ENCODE results near the gene TMED5.
A peak's percentile ranks its signal among the peaks of the same experiment; 100 is the strongest.
"Not testable (repeated sequence)": the region's sequence is repeated elsewhere in the genome, so short reads cannot be mapped to it uniquely, and the experiment has no call there.

The TMED5 gene

GRCh38 chr1:93177991-93178390, 2.2 kb downstream of the TMED5 start:
- peak overlapping the region in 1 of 21 experiments; percentile 98 for H3K27ac ChIP-seq
- H3K4me3 ChIP-seq, result peak overlapping the region in 3 of 7 experiments; percentile 1 to 87 (median 60)

DNA sequence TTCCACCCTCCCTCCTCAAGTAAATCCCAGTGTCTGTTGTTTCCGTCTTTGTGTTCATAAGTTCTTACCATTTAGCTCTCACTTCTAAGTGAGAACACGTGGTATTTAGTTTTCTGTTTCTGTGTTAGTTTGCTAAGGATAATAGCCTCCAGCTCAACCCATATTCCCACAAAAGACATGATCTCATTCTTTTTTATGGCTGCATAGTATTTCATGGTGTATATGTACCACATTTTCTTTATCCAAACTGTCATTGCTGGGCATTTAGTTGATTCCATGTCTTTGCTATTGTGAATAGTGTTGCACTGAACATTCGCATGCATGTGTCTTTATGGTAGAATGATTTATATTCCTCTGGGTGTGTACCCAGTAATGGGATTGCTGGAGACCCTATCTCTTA, 5.6 kb downstream of the TMED5 start:
- not testable (repeated sequence) for H3K4me3 ChIP-seq, H3K27ac ChIP-seq

DNA sequence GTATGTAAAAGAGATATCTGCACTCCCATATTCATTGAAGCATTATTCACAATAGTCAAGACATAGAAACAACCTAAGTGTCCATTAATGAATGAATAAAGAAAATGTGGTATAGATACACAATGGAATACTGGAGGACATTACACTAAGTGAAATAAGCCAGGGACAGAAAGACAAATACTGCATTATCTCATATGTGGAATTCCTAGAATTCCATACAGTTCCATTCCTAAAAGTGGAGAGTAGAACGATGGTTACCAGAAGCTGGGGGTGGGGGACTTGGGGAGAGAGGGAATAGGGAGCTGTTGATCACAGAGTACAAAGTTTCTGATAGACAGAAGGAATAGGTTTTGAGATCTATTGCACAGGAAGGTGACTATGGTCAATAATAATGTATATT, 7.4 kb downstream of the TMED5 start:
- no peak overlapping the region for H3K27ac ChIP-seq
- no peak overlapping the region for H3K4me3 ChIP-seq

- Histone ChIP-seq H3K27ac (no peak overlapping the region), H3K4me3 (no peak overlapping the region)
Observed at GRCh38 chr1:93171549-93172034, 8.6 kb downstream of the TMED5 start.

DNA sequence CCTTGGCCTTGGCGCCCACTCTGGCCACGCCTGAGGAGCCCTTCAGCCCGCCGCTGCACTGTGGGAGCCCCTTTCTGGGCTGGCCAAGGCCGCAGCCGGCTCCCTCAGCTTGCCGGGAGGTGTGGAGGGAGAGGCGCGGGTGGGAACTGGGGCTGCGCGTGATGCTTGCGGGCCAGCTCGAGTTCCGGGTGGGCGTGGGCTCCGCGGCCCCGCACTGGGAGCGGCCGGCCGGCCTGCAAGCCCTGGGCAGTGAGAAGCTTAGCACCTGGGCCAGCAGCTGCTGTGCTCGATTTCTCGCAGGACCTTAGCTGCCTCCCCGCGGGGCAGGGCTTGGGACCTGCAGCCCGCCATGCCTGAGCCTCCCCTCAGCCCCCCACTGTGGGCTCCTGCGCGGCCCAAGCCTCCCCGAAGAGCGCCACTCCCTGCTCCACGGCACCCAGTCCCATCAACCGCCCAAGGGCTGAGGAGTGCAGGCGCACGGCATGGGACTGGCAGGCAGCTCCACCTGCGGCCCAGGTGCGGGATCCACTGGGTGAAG, 10.0 kb downstream of the TMED5 start:
- H3K4me3 ChIP-seq, H3K27ac ChIP-seq: not testable (repeated sequence)

DNA sequence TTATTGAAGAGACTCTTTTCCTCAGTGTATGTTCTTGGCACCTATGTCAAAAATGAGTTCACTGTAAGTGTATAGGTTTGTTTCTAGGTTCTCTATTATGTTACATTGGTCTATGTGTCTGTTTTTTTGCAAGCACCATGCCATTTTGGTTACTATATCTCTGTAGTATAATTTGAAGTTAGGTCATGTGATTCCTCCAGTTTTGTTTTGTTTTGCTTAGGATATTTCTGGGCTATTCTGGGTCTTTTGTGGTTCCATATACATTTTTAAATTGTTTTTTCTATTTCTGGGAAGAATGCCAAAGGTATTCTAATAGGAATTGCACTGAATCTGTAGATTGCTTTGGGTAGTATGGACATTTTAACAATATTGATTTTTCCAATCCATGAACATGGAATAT, 13.2 kb downstream of the TMED5 start:
- no peak overlapping the region for H3K27ac ChIP-seq

GRCh38 chr1:93165895-93166294, 14.3 kb downstream of the TMED5 start:
- not testable (repeated sequence) for H3K27ac ChIP-seq, H3K4me3 ChIP-seq

More for the DNA sequence above, 13.2 kb downstream of the TMED5 start:
- H3K4me3 ChIP-seq, result no peak overlapping the region

GRCh38 chr1:93164816-93165215, 15.4 kb downstream of the TMED5 start:
- H3K4me3 ChIP-seq, result no peak overlapping the region

DNA sequence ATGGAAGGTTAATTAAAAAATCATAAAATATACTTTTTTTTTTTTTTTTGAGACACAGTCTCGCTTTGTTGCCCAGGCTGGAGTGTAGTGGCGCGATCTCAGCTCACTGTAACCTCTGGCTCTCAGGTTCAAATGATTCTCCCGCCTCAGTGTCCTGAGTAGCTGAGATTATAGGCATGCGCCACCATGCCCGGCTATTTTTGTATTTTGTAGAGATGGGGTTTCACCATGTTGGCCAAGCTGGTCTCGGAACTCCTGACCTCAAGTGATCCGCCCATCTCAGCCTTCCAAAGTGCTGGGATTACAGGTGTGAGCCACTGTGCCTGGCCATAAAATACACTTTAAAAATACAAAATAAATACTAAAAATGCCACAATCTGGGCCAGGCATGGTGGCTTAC, 16.9 kb downstream of the TMED5 start:
- not testable (repeated sequence) for H3K27ac ChIP-seq, H3K4me3 ChIP-seq

More at GRCh38 chr1:93164816-93165215, 15.4 kb downstream of the TMED5 start:
- H3K27ac ChIP-seq, result no peak overlapping the region

- H3K27ac ChIP-seq, result no peak overlapping the region
- H3K4me3 ChIP-seq, result no peak overlapping the region
Observed at GRCh38 chr1:93159337-93159736, 20.9 kb downstream of the TMED5 start.

GRCh38 chr1:93155335-93155734, 24.9 kb downstream of the TMED5 start:
- H3K27ac ChIP-seq, result no peak overlapping the region
- H3K4me3 ChIP-seq, result no peak overlapping the region

- H3K4me3 ChIP-seq, result no peak overlapping the region
- H3K27ac ChIP-seq, result no peak overlapping the region
Observed at GRCh38 chr1:93154898-93155297, 25.3 kb downstream of the TMED5 start.

GRCh38 chr1:93152835-93153234, 27.4 kb downstream of the TMED5 start:
- no peak overlapping the region for H3K27ac ChIP-seq
- no peak overlapping the region for H3K4me3 ChIP-seq

GRCh38 chr1:93151474-93151873, 28.7 kb downstream of the TMED5 start:
- H3K4me3 ChIP-seq, result no peak overlapping the region
- H3K27ac ChIP-seq, result no peak overlapping the region

- Histone ChIP-seq H3K4me3 (no peak overlapping the region), H3K27ac (no peak overlapping the region)
Observed at GRCh38 chr1:93150729-93151128, 29.5 kb downstream of the TMED5 start.

DNA sequence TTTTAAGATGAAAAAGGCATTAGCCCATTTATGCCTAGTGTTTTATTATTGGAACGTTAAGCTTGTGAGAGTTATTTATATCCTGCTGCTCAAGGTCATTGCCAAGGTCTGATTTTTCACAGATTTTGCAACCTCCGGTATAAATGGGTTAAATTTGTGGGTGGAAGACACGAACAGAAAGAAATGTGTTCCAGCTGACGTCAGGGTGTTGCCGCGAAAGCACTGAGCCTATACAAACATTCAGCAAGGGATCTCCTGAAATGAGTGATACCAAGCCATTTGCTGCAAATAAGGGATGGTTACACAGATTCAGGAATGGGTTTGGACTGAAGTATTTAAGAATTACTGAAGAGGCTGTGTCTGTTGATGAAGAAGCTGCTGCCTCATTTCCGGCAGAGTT, 32.2 kb downstream of the TMED5 start:
- H3K27ac ChIP-seq, result no peak overlapping the region

DNA sequence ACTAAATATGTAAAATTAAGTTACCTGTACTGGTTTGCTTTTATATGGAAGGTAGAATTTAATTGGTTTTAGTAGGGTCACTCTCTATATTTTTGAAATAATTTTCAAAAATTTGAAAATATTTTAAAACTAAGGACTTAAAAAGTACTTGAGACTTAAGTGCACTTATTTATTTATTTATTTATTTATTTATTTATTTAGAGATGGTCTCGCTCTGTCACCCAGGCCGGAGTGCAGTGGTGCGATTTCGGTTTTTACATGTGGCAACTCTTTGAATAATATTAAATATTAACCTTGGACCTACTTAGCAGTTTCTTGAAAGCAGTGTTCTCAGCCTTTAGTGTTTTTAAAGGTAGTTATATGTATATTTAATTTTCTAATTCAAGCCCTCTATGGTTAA, 36.4 kb downstream of the TMED5 start:
- no peak overlapping the region for H3K4me3 ChIP-seq
- H3K27ac ChIP-seq, result no peak overlapping the region

More for the DNA sequence above, 32.2 kb downstream of the TMED5 start:
- no peak overlapping the region for H3K4me3 ChIP-seq

DNA sequence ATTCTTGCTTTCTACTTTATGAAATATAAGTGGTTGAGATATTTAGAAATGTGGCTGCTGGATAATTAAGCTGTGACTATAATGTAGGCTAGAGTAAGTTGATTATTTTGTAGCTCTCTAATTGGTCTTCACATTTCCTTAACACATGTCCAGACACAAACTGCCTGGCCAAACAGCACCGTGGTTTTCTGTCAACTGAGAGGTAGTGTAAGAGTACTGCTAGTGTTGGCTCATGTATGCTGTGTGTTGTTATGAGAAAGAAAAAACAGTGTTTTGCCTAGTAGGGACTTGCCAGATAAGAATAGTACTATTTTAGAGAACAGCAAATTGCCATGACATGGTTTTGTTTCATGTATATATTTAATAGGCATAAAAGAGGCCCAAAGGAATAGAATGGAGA, 37.1 kb downstream of the TMED5 start:
- peak overlapping the region in 1 of 21 experiments; percentile 19 for H3K27ac ChIP-seq
- no peak overlapping the region for H3K4me3 ChIP-seq

DNA sequence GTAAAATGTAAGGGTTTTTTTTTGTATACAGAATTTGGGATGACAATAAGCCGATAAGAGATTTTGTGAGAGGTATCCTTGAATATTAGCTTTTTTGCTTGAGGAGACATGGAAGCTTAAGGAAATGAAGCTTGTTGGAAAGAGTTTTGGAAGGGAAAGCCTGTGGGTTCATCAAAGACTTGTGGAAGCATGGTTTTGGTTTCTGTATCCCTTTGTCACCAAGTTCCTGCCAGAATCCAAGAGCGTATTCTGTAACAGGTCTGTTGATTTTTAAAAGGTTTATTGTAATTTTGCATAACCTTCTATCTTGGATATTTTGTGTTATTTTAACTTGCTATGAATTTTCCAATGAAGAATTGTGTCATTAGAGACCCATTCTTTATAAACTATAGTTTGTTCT, 38.1 kb downstream of the TMED5 start:
- H3K4me3 ChIP-seq, result no peak overlapping the region
- no peak overlapping the region for H3K27ac ChIP-seq

DNA sequence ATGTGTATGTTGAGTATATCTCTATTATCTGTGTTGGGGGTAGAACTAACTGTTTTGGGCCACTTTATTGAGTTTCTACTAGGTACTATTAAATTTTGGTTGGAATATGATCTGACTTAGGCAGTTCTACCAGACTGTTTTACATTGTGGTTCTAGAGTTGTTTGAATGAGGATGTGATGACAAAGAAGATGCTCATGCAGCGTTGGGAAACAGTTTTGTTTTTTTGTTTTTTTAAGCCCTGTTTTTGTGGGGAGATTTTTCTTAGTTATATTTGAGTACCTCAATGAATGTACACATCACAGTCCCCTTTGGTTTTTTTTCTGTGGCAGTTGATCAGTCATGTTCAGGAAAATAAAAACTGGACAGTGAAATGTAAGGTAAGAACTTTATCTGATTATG, 40.1 kb downstream of the TMED5 start:
- Histone ChIP-seq H3K4me3 (no peak overlapping the region), H3K27ac (no peak overlapping the region)

- no peak overlapping the region for H3K27ac ChIP-seq
Observed at GRCh38 chr1:93137604-93138292, 42.5 kb downstream of the TMED5 start.

DNA sequence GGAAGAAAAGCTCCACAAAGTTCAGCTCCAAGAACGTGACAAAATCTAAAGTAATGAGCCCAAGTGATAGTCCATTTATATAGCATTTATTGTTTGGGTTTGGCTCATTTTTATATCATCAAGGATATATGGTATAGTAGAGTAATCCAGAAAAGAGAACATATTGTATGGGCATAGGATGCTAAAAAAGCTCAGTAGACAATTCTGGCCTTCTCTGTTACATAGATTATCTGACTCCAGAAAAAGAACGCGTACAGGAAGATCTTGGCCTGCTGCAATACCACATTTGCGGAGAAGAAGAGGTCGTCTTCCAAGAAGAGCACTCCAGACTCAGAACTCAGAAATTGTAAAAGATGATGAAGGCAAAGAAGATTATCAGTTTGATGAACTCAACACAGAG, 43.8 kb downstream of the TMED5 start:
- Histone ChIP-seq H3K4me3 (no peak overlapping the region), H3K27ac (no peak overlapping the region)

More at GRCh38 chr1:93137604-93138292, 42.5 kb downstream of the TMED5 start:
- H3K4me3 ChIP-seq, result no peak overlapping the region

All from skin epidermis (tissue), 12 donors.